Measurements from ENCODE around the gene TRIM41.

- TF ChIP-seq CTCF (IDR thresholded peaks at IDR 0.05) (peak in 2 of 6 experiments; percentile 33 to 44), POLR2A (IDR thresholded peaks at IDR 0.05) (no peak)
These were observed 35.4 kb upstream of the TRIM41 start for GRCh38 chr5:181187500-181188213.

Data from adrenal gland (tissue), 5 donors.